GM12878 (cell line): Measurements from ENCODE around the gene GPR4. TPM values are rescaled to one million over a fixed set of nuclear protein-coding genes. Genes with fewer than 3 reads are reported as not detected.

ENCODE experiments used
- BCLAF1 ChIP-seq: fragments of 450-650 bp; IDR thresholded peaks from 2 replicates; pipeline ENCODE4 v1.6.1; 2017; ENCODE audit warnings: antibody characterized with exemption, mild to moderate bottlenecking, moderate library complexity
- CEBPZ ChIP-seq: fragments of 150-350 bp; IDR thresholded peaks from 2 replicates; pipeline ENCODE4 v1.6.1; 2016; ENCODE audit warnings: low read depth, low read length
- CHD4 ChIP-seq: fragments of 200-600 bp; sonication (generic); IDR thresholded peaks from 2 replicates; pipeline ENCODE4 v1.6.1; 2016; ENCODE audit warnings: mild to moderate bottlenecking
- RB1 ChIP-seq: fragments of 450-650 bp; formaldehyde crosslinking; IDR thresholded peaks from 2 replicates; pipeline ENCODE4 v1.6.1; 2017; ENCODE audit warnings: mild to moderate bottlenecking, borderline replicate concordance
- RELA ChIP-seq: fragments of 450-650 bp; IDR thresholded peaks from 2 replicates; pipeline ENCODE4 v1.8.0; 2014; ENCODE audit warnings: borderline replicate concordance; ENCODE audit not compliant: partially characterized antibody
- TCF7 ChIP-seq: IDR thresholded peaks from 2 replicates; pipeline ENCODE4 v1.6.1; 2014; ENCODE audit warnings: antibody characterized with exemption, borderline replicate concordance
- ZNF217 ChIP-seq: fragments of 450-650 bp; IDR thresholded peaks from 2 replicates; pipeline ENCODE4 v1.6.1; 2017; ENCODE audit warnings: antibody characterized with exemption, mild to moderate bottlenecking
- ZNF687 ChIP-seq: fragments of 450-650 bp; IDR thresholded peaks from 2 replicates; pipeline ENCODE4 v1.6.1; 2017; ENCODE audit warnings: mild to moderate bottlenecking, moderate library complexity
- polyA plus RNA-seq, 11 experiments: library from polyadenylated mRNA; depleted of rRNA in 4 of 11; unstranded in 6 of 11; stranded (reverse) in 5 of 11; fragments of >200 nt; fragmentation: Nextera tagmentation in 4 of 11; fragmentation: Illumina TruSeq in 1 of 11; extraction: Ambion mirVana in 4 of 11; extraction: Trizol in 1 of 11; gene quantifications; 1 replicate in 1 of 11; 2 replicates in 10 of 11; pipeline versions ENCODE4 v1.2.1 to v1.2.3, GENCODE V29; 2011 to 2016; ENCODE audit warnings: inconsistent platforms in 2 of 11, missing spikeins in 2 of 11, low read depth in 1 of 11
- total RNA-seq, 4 experiments: library from RNA; depleted of rRNA in 3 of 4; stranded (reverse); fragments of >200 nt in 3 of 4; fragmentation: Illumina TruSeq in 1 of 4; extraction: Trizol in 1 of 4; gene quantifications; 2 replicates each; pipeline versions ENCODE4 v1.2.1 to v1.2.3, GENCODE V29; 2013 to 2021

Gene GPR4
- total and polyA plus RNA-seq, 10 of the 15 experiments (the other 5 are each of a cell fraction or from before 2014, with no cell fraction given): not detected

GRCh38 chr19:45608948-45609347 lies 6.9 kb upstream of the GPR4 start (continued):
- TF ChIP-seq CEBPZ (no peak), ZNF687 (no peak), BCLAF1 (no peak), ZNF217 (no peak), RELA (no peak), CHD4 (no peak), RB1 (no peak), TCF7 (no peak)
- TF ChIP-seq, all 136 proteins: peak for 0
